WTC11 (cell line): ENCODE results near the gene CACNA2D4. TPM values are rescaled to one million over a fixed set of nuclear protein-coding genes. Genes with fewer than 3 reads are reported as not detected.

Experiments
- ATAC-seq: fragments of 200-7000 bp; cut with Tn5 transposase; 2 replicates; pipeline ENCODE4 v1.10.0; 2021; ENCODE audit warnings: mild to moderate bottlenecking, moderate library complexity
- CTCF ChIA-PET: fragments of 300-600 bp; sonication (Branson Sonifier 250); formaldehyde crosslinking; loops from one replicate; lab custom pipeline; 2021; ENCODE audit warnings: antibody characterized with exemption; lab: Charles Lee
- POLR2A ChIA-PET: fragments of 350-600 bp; sonication (Branson Sonifier 250); formaldehyde crosslinking; loops from one replicate; lab custom pipeline; 2021; ENCODE audit warnings: antibody characterized with exemption; lab: Charles Lee
- DNase-seq: peaks from one replicate; pipeline ENCODE4 v3.0.0; 2021; ENCODE audit warnings: low spot score
- H3K27ac Mint-ChIP-seq: 2 replicates; pipeline ENCODE4 v1.8.0; 2021; ENCODE audit warnings: mixed read lengths
- H3K27me3 Mint-ChIP-seq: 2 replicates; pipeline ENCODE4 v1.8.0; 2021; ENCODE audit warnings: low read depth, mild to moderate bottlenecking, moderate library complexity, mixed read lengths
- H3K36me3 Mint-ChIP-seq: 2 replicates; pipeline ENCODE4 v1.8.0; 2021; ENCODE audit warnings: mixed read lengths
- H3K4me1 Mint-ChIP-seq: 2 replicates; pipeline ENCODE4 v1.8.0; 2022; ENCODE audit warnings: mixed read lengths
- H3K4me3 Mint-ChIP-seq: 2 replicates; pipeline ENCODE4 v1.8.0; 2021; ENCODE audit warnings: mild to moderate bottlenecking, moderate library complexity, mixed read lengths
- H3K9me3 Mint-ChIP-seq: 2 replicates; pipeline ENCODE4 v1.8.0; 2021; ENCODE audit warnings: mixed read lengths
- ARID4B ChIP-seq: sonication (generic); formaldehyde crosslinking; IDR thresholded peaks from 2 replicates; pipeline ENCODE4 v1.8.0; 2023; ENCODE audit warnings: missing genetic modification reagents, mild to moderate bottlenecking, borderline replicate concordance
- ATF6 ChIP-seq: sonication (generic); formaldehyde crosslinking; IDR thresholded peaks from 2 replicates; pipeline ENCODE4 v1.8.1; 2023; ENCODE audit warnings: mild to moderate bottlenecking, missing genetic modification reagents
- E2F5 ChIP-seq: sonication (generic); formaldehyde crosslinking; IDR thresholded peaks from 2 replicates; pipeline ENCODE4 v1.8.1; 2022; ENCODE audit warnings: mild to moderate bottlenecking, moderate library complexity, missing genetic modification reagents
- EMX1 ChIP-seq: fragments of 250-450 bp; sonication (Bioruptor Pico); IDR thresholded peaks from 2 replicates; pipeline ENCODE4 v1.8.0; 2021; ENCODE audit warnings: mild to moderate bottlenecking
- FOXK1 ChIP-seq: sonication (generic); formaldehyde crosslinking; IDR thresholded peaks from 2 replicates; pipeline ENCODE4 v1.8.0; 2022; ENCODE audit warnings: mild to moderate bottlenecking, moderate library complexity, missing genetic modification reagents
- GABPB1 ChIP-seq: sonication (generic); formaldehyde crosslinking; IDR thresholded peaks from 2 replicates; pipeline ENCODE4 v1.8.1; 2023; ENCODE audit warnings: mild to moderate bottlenecking, missing genetic modification reagents
- GTF2I ChIP-seq: fragments of 250-450 bp; sonication (Bioruptor Pico); conservative IDR thresholded peaks from 2 replicates; pipeline ENCODE4 v1.4.0; 2021; ENCODE audit warnings: mild to moderate bottlenecking
- IRF2 ChIP-seq: sonication (generic); formaldehyde crosslinking; IDR thresholded peaks from 2 replicates; pipeline ENCODE4 v1.8.0; 2022; ENCODE audit warnings: low read depth, missing genetic modification reagents, borderline replicate concordance
- MYBL2 ChIP-seq: sonication (generic); formaldehyde crosslinking; IDR thresholded peaks from 2 replicates; pipeline ENCODE4 v1.8.1; 2023; ENCODE audit warnings: mild to moderate bottlenecking, moderate library complexity, missing genetic modification reagents
- NR2C2 ChIP-seq: sonication (generic); formaldehyde crosslinking; IDR thresholded peaks from 2 replicates; pipeline ENCODE4 v1.8.0; 2022; ENCODE audit warnings: mild to moderate bottlenecking, missing genetic modification reagents
- PRRX2 ChIP-seq: fragments of 250-450 bp; sonication (Bioruptor Pico); IDR thresholded peaks from 2 replicates; pipeline ENCODE4 v1.8.0; 2021; ENCODE audit warnings: mild to moderate bottlenecking
- RELA ChIP-seq: sonication (generic); formaldehyde crosslinking; IDR thresholded peaks from 2 replicates; pipeline ENCODE4 v1.8.1; 2022; ENCODE audit warnings: missing genetic modification reagents, mild to moderate bottlenecking, borderline replicate concordance
- SMAD3 ChIP-seq: sonication (generic); formaldehyde crosslinking; IDR thresholded peaks from 2 replicates; pipeline ENCODE4 v1.8.0; 2022; ENCODE audit warnings: missing genetic modification reagents, mild to moderate bottlenecking, borderline replicate concordance
- TEAD1 ChIP-seq: sonication (generic); formaldehyde crosslinking; IDR thresholded peaks from 2 replicates; pipeline ENCODE4 v1.8.0; 2022; ENCODE audit warnings: mild to moderate bottlenecking, missing genetic modification reagents
- TEAD4 ChIP-seq: sonication (generic); formaldehyde crosslinking; IDR thresholded peaks from 2 replicates; pipeline ENCODE4 v1.8.0; 2022; ENCODE audit warnings: mild to moderate bottlenecking, missing genetic modification reagents
- ZBTB21 ChIP-seq: sonication (generic); formaldehyde crosslinking; IDR thresholded peaks from 2 replicates; pipeline ENCODE4 v1.8.1; 2023; ENCODE audit warnings: mild to moderate bottlenecking, missing genetic modification reagents, borderline replicate concordance
- ZNF396 ChIP-seq: fragments of 250-450 bp; sonication (Bioruptor Pico); IDR thresholded peaks from 2 replicates; pipeline ENCODE4 v1.8.0; 2021; ENCODE audit warnings: mild to moderate bottlenecking, moderate library complexity, borderline replicate concordance
- ZNF423 ChIP-seq: fragments of 250-450 bp; sonication (Bioruptor Pico); IDR thresholded peaks from 2 replicates; pipeline ENCODE4 v2.1.2; 2022; ENCODE audit warnings: mild to moderate bottlenecking, moderate library complexity
- ZNF671 ChIP-seq: fragments of 250-450 bp; sonication (Bioruptor Pico); IDR thresholded peaks from 2 replicates; pipeline ENCODE4 v1.8.0; 2021; ENCODE audit warnings: mild to moderate bottlenecking
- total RNA-seq: library from RNA; stranded (reverse); gene quantifications from 3 replicates; pipeline ENCODE4 v1.2.3, GENCODE V29; 2021

CACNA2D4 gene
- total RNA-seq, 1 experiment from 2014 or later: 0.04 TPM

- Mint-ChIP-seq H3K4me3 (no peak overlapping the region), H3K4me1 (peaks cover 23% of the 10 kb centered on the region), H3K9me3 (no peaks in the 10 kb centered on the region), H3K27ac (peak overlapping the region; percentile 23; the same call in 1 of the 2 replicates), H3K27me3 (no peaks in the 10 kb centered on the region), H3K36me3 (no peaks in the 10 kb centered on the region)
- no peak for ATAC-seq
- DNase-seq: no peak
- ChIA-PET CTCF (interaction anchor here (0.5 to 1.2 kb wide), 3 partner anchors 84 to 1047 kb away, joined by 3 read pairs; no protein-coding TSS in a partner anchor), POLR2A (no interaction called here)
- peak; percentile 55 for TF ChIP-seq GABPB1 (CRISPR knock-in tag)
- TF ChIP-seq SMAD3 (CRISPR knock-in tag): no peak
- no peak for TF ChIP-seq RELA
- no peak for TF ChIP-seq ATF6
- TF ChIP-seq GTF2I (CRISPR knock-in tag): no peak
- TF ChIP-seq MYBL2 (CRISPR knock-in tag): no peak
- TF ChIP-seq ARID4B (CRISPR knock-in tag): no peak
- TF ChIP-seq PRRX2 (CRISPR knock-in tag): no peak
- TF ChIP-seq IRF2 (CRISPR knock-in tag): no peak
Observed at GRCh38 chr12:1837541-1838204, 80.8 kb downstream of the CACNA2D4 start.

- ChIA-PET POLR2A (interaction anchor here (0.5 kb wide), 1 partner anchor 70 kb away, joined by 3 read pairs; no protein-coding TSS in a partner anchor), CTCF (interaction anchor here (0.5 to 1.2 kb wide), 3 partner anchors 85 to 184 kb away, joined by 3 to 4 read pairs (median 3); no protein-coding TSS in a partner anchor)
- no peaks in the 10 kb centered on the region for H3K9me3 Mint-ChIP-seq
- H3K36me3 Mint-ChIP-seq: no peaks in the 10 kb centered on the region
- H3K27me3 Mint-ChIP-seq: no peaks in the 10 kb centered on the region
- ATAC-seq (peak; percentile 46), DNase-seq (no peak)
- TF ChIP-seq EMX1 (no peak), E2F5 (CRISPR knock-in tag) (no peak), RELA (no peak), NR2C2 (CRISPR knock-in tag) (no peak)
- no peak overlapping the region for H3K4me3 Mint-ChIP-seq
- peaks cover 23% of the 10 kb centered on the region for H3K4me1 Mint-ChIP-seq
- H3K27ac Mint-ChIP-seq: no peak overlapping the region
Observed at GRCh38 chr12:1836854-1837421, 81.5 kb downstream of the CACNA2D4 start.

- POLR2A ChIA-PET: interaction anchor here (0.5 kb wide), 1 partner anchor 69 kb away, joined by 3 read pairs; no protein-coding TSS in a partner anchor
- H3K36me3 Mint-ChIP-seq: no peaks in the 10 kb centered on the region
- TF ChIP-seq ZBTB21 (CRISPR knock-in tag) (no peak), TEAD4 (CRISPR knock-in tag) (no peak), ZNF671 (CRISPR knock-in tag) (no peak), GABPB1 (CRISPR knock-in tag) (no peak), ATF6 (no peak), IRF2 (CRISPR knock-in tag) (no peak), TEAD1 (no peak), EMX1 (no peak), MYBL2 (CRISPR knock-in tag) (no peak), FOXK1 (no peak), ZNF423 (no peak), E2F5 (CRISPR knock-in tag) (no peak), ZNF396 (CRISPR knock-in tag) (no peak)
Observed at GRCh38 chr12:1836241-1836803, 82.1 kb downstream of the CACNA2D4 start.

More at GRCh38 chr12:1836241-1836803, 82.1 kb downstream of the CACNA2D4 start:
- CTCF ChIA-PET: interaction anchor here (0.5 to 1.2 kb wide), 2 partner anchors 86 to 183 kb away, joined by 3 to 4 read pairs; no protein-coding TSS in a partner anchor
- no peaks in the 10 kb centered on the region for H3K27me3 Mint-ChIP-seq
- H3K4me1 Mint-ChIP-seq: peaks cover 21% of the 10 kb centered on the region
- no peak overlapping the region for H3K4me3 Mint-ChIP-seq
- DNase-seq (no peak), ATAC-seq (no peak)
- no peaks in the 10 kb centered on the region for H3K9me3 Mint-ChIP-seq
- H3K27ac Mint-ChIP-seq: no peak overlapping the region
